Stomach (tissue), 9 donors: ENCODE data around the gene TRIM9. TPM values are rescaled to one million over a fixed set of nuclear protein-coding genes. Genes with fewer than 3 reads are reported as not detected.
"Not testable (repeated sequence)": the region's sequence is repeated elsewhere in the genome, so short reads cannot be mapped to it uniquely, and the experiment has no call there.

Experiments used
- DNase-seq, 2 donors: peaks; one replicate each; pipeline versions ENCODE4 v3.0.0 to v3.0.0-alpha.2; 2013 to 2019
- H3K27ac ChIP-seq, 5 donors: fragments of 200-600 bp in 4 of 5; sonication (generic) in 4 of 5; one replicate each; pipeline ENCODE4 v1.5.1; 2013 to 2019; ENCODE audit warnings: mild to moderate bottlenecking in 1 of 5, moderate library complexity in 1 of 5
- H3K27me3 ChIP-seq, 3 donors: fragments of 200-600 bp; sonication (generic); one replicate each; pipeline ENCODE4 v1.5.1; 2017 to 2019; ENCODE audit warnings: mixed run types in 1 of 3
- H3K36me3 ChIP-seq, 4 donors: fragments of 200-600 bp; sonication (generic); 1 replicate in 3 of 4; 2 replicates in 1 of 4; pipeline ENCODE4 v1.5.1; 2016 to 2019
- H3K4me1 ChIP-seq, 4 donors: fragments of 200-600 bp; sonication (generic); one replicate each; pipeline ENCODE4 v1.5.1; 2016 to 2019
- H3K4me3 ChIP-seq, 4 donors: fragments of 200-600 bp; sonication (generic) in 3 of 4; one replicate each; pipeline ENCODE4 v1.5.1; 2016 to 2019; ENCODE audit warnings: mild to moderate bottlenecking in 1 of 4
- H3K9me3 ChIP-seq, 4 donors: fragments of 200-600 bp; sonication (generic); one replicate each; pipeline ENCODE4 v1.5.1; 2016 to 2019
- EP300 ChIP-seq: sonication (generic); formaldehyde crosslinking; IDR thresholded peaks from one replicate; pipeline ENCODE4 v1.6.1; 2017; ENCODE audit warnings: antibody characterized with exemption
- POLR2A ChIP-seq, 4 donors: fragments of 450-650 bp; IDR thresholded peaks; one replicate each; pipeline ENCODE4 v1.6.1; 2016; ENCODE audit warnings: antibody characterized with exemption in 4 of 4, control low read depth in 2 of 4, mild to moderate bottlenecking in 1 of 4, moderate library complexity in 1 of 4
- POLR2AphosphoS5 ChIP-seq, 3 donors: sonication (generic); formaldehyde crosslinking; IDR thresholded peaks; one replicate each; pipeline ENCODE4 v1.6.1; 2016; ENCODE audit warnings: antibody characterized with exemption in 3 of 3
- WGBS, 5 donors: extraction: QIAGEN DNeasy Blood & Tissue Kit in 3 of 5; methylation state at CpG; one replicate each; pipeline versions ENCODE4 v1.1.5 to v1.1.7; 2013 to 2018; 5-methylcytosine and 5-hydroxymethylcytosine counted together
- intact Hi-C: fragments of 100-400 bp; cut with DNase I; formaldehyde crosslinking; loops from one replicate; pipeline ENCODE4 v1.15.1; 2023; ENCODE audit warnings: low total_unique reads
- polyA plus RNA-seq, 3 donors: library from polyadenylated mRNA; stranded (reverse); fragments of 200-250 nt; gene quantifications; one replicate each; pipeline ENCODE4 v1.2.3, GENCODE V29; 2013
- total RNA-seq, 5 donors: library from RNA; depleted of rRNA; stranded (reverse); fragments of >200 nt; gene quantifications; one replicate each; pipeline versions ENCODE4 v1.1.0 to v1.2.3, GENCODE V29; 2014 to 2016
- TF ChIP-seq, protein P1 (sequence below), 7 experiments: fragments of 450-650 bp in 4 of 7; fragments of 200-600 bp in 3 of 7; sonication (generic) in 3 of 7; IDR thresholded peaks; one replicate each; pipeline ENCODE4 v1.5.1; 2016 to 2019; ENCODE audit warnings: antibody characterized with exemption in 7 of 7, control low read depth in 2 of 7, mild to moderate bottlenecking in 1 of 7
- donor health status: healthy with polysubstance abuse.
- donor health status: Bipolar disorder and iron deficiency.
- donor health status: healthy.

TRIM9 gene
- total and polyA plus RNA-seq, 8 donors: 0.45 to 15.1 (median 1.2) TPM

DNA sequence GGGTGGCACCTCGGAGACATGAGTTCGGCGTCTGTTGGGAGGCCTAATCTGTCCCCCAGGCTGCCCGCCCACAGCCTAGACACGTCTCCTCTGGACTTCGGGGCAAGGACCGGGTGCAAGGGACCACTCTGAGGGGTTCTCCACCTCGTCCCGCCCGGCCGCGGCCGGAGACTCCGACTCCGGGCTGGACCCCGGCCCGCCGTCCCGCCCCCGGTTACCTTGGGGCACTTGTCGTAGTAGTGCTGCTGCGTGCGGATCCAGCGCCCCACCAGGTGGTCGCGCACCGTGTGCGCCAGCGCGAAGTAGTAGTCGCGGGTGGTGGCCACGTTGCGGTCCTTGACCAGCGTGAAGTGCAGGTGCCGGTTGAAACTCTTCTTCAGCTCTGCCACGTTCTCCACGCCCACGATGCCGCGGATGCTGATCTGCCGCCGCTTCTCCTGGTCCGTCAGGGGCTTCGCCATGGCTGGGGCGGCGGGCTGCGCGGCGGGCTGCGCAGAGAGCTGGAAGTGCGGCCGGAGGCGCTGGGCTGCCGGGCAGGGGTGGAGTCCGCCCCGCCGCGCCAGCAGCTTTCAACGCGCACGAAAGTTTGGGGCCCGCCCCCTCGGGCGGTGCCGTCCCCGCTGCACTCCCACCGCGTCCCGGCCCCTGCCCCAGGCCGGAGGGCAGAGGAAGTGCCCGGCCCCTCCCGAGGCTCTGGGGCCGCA, 150.8 kb downstream of the TRIM9 start, which contains the start of gene PYGL:
TSS of gene PYGL (minus strand) at position 541 of the 704 bp plus-strand sequence. CDS start at position 461, 80 bp downstream.
- TF ChIP-seq POLR2AphosphoS5 (IDR thresholded peaks at IDR 0.05) (peak in 2 of 3 donors; percentile 61 to 81), EP300 (no peak)
- peaks cover 0 to 20% (median 19%) of the 10 kb centered on the region in 4 donors for H3K4me1 ChIP-seq
- peak within 1 kb of the TSS; percentile 69 to 95 (median 86) for H3K4me3 ChIP-seq
- no peaks in the 10 kb centered on the region for H3K9me3 ChIP-seq
- peak; percentile 69 to 91 for DNase-seq
- no peaks in the 10 kb centered on the region for H3K27me3 ChIP-seq
- no peaks in the 10 kb centered on the region for H3K36me3 ChIP-seq
- peak within 1 kb of the TSS; percentile 69 to 89 (median 85) for H3K27ac ChIP-seq
- 0 to 1% (median 1%) methylated on average over 22 to 74 of the region's 74 CpGs for WGBS, 5 donors
- intact Hi-C loops: no loop called here

GRCh38 chr14:50943261-50943942, 151.5 kb downstream of the TRIM9 start:
- DNase-seq: peak; percentile 32 to 71
- Histone ChIP-seq H3K9me3 (no peaks in the 10 kb centered on the region), H3K27ac (peak overlapping the region; percentile 23 to 89 (median 85)), H3K27me3 (no peaks in the 10 kb centered on the region), H3K4me3 (peak overlapping the region; percentile 69 to 95 (median 86)), H3K36me3 (no peaks in the 10 kb centered on the region), H3K4me1 (peaks cover 0 to 20% (median 19%) of the 10 kb centered on the region in 4 donors)
- 9 to 12% (median 10%) methylated on average over 22 to 26 of the region's 26 CpGs for WGBS, 5 donors
- intact Hi-C loops: no loop called here
- no peak for TF ChIP-seq POLR2A (IDR thresholded peaks at IDR 0.05)
- TF ChIP-seq, protein P1, sequence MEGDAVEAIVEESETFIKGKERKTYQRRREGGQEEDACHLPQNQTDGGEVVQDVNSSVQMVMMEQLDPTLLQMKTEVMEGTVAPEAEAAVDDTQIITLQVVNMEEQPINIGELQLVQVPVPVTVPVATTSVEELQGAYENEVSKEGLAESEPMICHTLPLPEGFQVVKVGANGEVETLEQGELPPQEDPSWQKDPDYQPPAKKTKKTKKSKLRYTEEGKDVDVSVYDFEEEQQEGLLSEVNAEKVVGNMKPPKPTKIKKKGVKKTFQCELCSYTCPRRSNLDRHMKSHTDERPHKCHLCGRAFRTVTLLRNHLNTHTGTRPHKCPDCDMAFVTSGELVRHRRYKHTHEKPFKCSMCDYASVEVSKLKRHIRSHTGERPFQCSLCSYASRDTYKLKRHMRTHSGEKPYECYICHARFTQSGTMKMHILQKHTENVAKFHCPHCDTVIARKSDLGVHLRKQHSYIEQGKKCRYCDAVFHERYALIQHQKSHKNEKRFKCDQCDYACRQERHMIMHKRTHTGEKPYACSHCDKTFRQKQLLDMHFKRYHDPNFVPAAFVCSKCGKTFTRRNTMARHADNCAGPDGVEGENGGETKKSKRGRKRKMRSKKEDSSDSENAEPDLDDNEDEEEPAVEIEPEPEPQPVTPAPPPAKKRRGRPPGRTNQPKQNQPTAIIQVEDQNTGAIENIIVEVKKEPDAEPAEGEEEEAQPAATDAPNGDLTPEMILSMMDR (IDR thresholded peaks at IDR 0.05): no peak
- no peak for TF ChIP-seq EP300
- TF ChIP-seq POLR2AphosphoS5 (IDR thresholded peaks at IDR 0.05): no peak

DNA sequence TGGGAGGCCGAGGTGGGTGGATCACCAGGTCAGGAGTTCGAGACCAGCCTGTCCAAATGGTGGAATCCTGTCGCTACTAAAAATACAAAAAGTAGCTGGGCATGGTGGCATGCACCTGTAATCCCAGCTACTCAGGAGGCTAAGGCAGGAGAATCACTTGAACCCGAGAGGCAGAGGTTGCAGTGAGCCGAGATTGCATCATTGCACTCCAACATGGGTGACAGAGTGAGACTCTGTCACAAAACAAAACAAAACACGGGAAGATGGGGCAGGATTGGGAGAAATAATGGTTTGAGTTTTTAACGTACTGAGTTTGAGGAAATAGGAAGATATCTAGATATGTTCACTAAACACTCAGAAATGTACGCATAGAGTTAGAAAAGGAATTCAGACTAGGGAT, 153.3 kb downstream of the TRIM9 start:
- H3K4me1 ChIP-seq: peaks cover 0 to 20% (median 19%) of the 10 kb centered on the region in 4 donors
- DNase-seq, H3K36me3 ChIP-seq, H3K27me3 ChIP-seq, H3K27ac ChIP-seq, H3K4me3 ChIP-seq, intact Hi-C loops, H3K9me3 ChIP-seq: not testable (repeated sequence)
- WGBS, 5 donors: 92 to 95% (median 92%) methylated on average over 8 of the region's 8 CpGs

- Histone ChIP-seq H3K4me3 (no peak overlapping the region), H3K4me1 (peaks cover 0 to 20% (median 19%) of the 10 kb centered on the region in 4 donors), H3K9me3 (no peaks in the 10 kb centered on the region), H3K27ac (no peak overlapping the region), H3K27me3 (no peaks in the 10 kb centered on the region), H3K36me3 (no peaks in the 10 kb centered on the region)
- 76 to 92% (median 83%) methylated on average over 6 of the region's 6 CpGs for WGBS, 5 donors
- DNase-seq: no peak
- TF ChIP-seq POLR2A (IDR thresholded peaks at IDR 0.05) (no peak), POLR2AphosphoS5 (IDR thresholded peaks at IDR 0.05) (no peak), EP300 (no peak)
- TF ChIP-seq, protein P1 (IDR thresholded peaks at IDR 0.05): no peak
- intact Hi-C loops: no loop called here
These were observed 153.8 kb downstream of the TRIM9 start for GRCh38 chr14:50941151-50941550.

GRCh38 chr14:50937800-50938199, 157.1 kb downstream of the TRIM9 start:
- H3K9me3 ChIP-seq: no peaks in the 10 kb centered on the region
- peaks cover 0 to 2% (median 0%) of the 10 kb centered on the region in 4 donors for H3K4me1 ChIP-seq
- H3K36me3 ChIP-seq: peaks cover 0 to 25% (median 6%) of the 10 kb centered on the region in 4 donors
- no peak overlapping the region for H3K4me3 ChIP-seq
- DNase-seq: no peak
- H3K27ac ChIP-seq: no peak overlapping the region
- H3K27me3 ChIP-seq: no peaks in the 10 kb centered on the region
- 75 to 86% (median 83%) methylated on average over 4 of the region's 4 CpGs for WGBS, 5 donors
- TF ChIP-seq EP300 (no peak), POLR2A (IDR thresholded peaks at IDR 0.05) (no peak), POLR2AphosphoS5 (IDR thresholded peaks at IDR 0.05) (no peak)
- TF ChIP-seq, protein P1 (IDR thresholded peaks at IDR 0.05): no peak
- intact Hi-C loops: no loop called here
